B cell (primary cell): Measurements from ENCODE around the gene HIPK2. TPM values are rescaled to one million over a fixed set of nuclear protein-coding genes. Genes with fewer than 3 reads are reported as not detected.

Experiments
- ATAC-seq: fragments of 200-7000 bp; cut with Tn5 transposase; one replicate; pipeline ENCODE4 v1.10.0; 2021; ENCODE audit warnings: low read depth, mild to moderate bottlenecking, moderate number of reproducible peaks, moderate library complexity
- CTCF ChIA-PET: fragments of 350-600 bp; sonication (Branson Sonifier 250); formaldehyde crosslinking; loops from one replicate; lab custom pipeline; 2021; ENCODE audit warnings: antibody characterized with exemption, inconsistent platforms; lab: Charles Lee
- POLR2A ChIA-PET: fragments of 350-600 bp; sonication (Branson Sonifier 250); formaldehyde crosslinking; loops from one replicate; lab custom pipeline; 2021; ENCODE audit warnings: antibody characterized with exemption; lab: Charles Lee
- DNase-seq: peaks from one replicate; pipeline ENCODE4 v3.0.0; 2013
- H2AFZ ChIP-seq: 2 replicates; pipeline ENCODE4 v1.6.1; 2012; ENCODE audit warnings: mild to moderate bottlenecking, low read depth, low read length; ENCODE audit not compliant: insufficient read depth, poor library complexity, severe bottlenecking
- H3K27ac ChIP-seq, 2 donors: 1 replicate in 1 of 2; 2 replicates in 1 of 2; pipeline ENCODE4 v1.5.1; 2012 to 2013; ENCODE audit warnings: low read length in 2 of 2, mild to moderate bottlenecking in 2 of 2, moderate library complexity in 1 of 2
- H3K27me3 ChIP-seq, 4 experiments: fragments of 200-600 bp in 1 of 4; sonication (generic) in 1 of 4; replicated peaks in 1 of 4; 1 replicate in 2 of 4; 2 replicates in 2 of 4; pipeline versions ENCODE4 v1.6.1 to v1.7.0; 2013 to 2016; ENCODE audit warnings: low read length in 3 of 4, mild to moderate bottlenecking in 2 of 4, mixed read lengths in 1 of 4, moderate library complexity in 1 of 4; ENCODE audit not compliant: insufficient read depth in 4 of 4, control insufficient read depth in 3 of 4; ENCODE audit errors: control extremely low read depth in 1 of 4
- H3K36me3 ChIP-seq, 2 experiments: replicated peaks in 1 of 2; 1 replicate in 1 of 2; 2 replicates in 1 of 2; pipeline versions ENCODE4 v1.6.1 to v1.7.1; 2013; ENCODE audit warnings: low read length in 1 of 2; ENCODE audit not compliant: insufficient read depth in 2 of 2, control insufficient read depth in 1 of 2; ENCODE audit errors: control extremely low read depth in 1 of 2, extremely low read depth in 1 of 2
- H3K4me1 ChIP-seq, 2 donors: fragments of 200-600 bp in 1 of 2; sonication (generic) in 1 of 2; 1 replicate in 1 of 2; 2 replicates in 1 of 2; pipeline versions ENCODE4 v1.5.1 to v1.6.1; 2013 to 2017; ENCODE audit warnings: low read length in 2 of 2; ENCODE audit not compliant: control insufficient read depth in 2 of 2, insufficient read depth in 2 of 2
- H3K4me2 ChIP-seq: replicated peaks from 2 replicates; pipeline ENCODE3; 2012; ENCODE audit warnings: mild to moderate bottlenecking, low read depth, low read length; ENCODE audit not compliant: poor library complexity, severe bottlenecking
- H3K4me3 ChIP-seq, 5 experiments: fragments of 200-600 bp in 1 of 5; sonication (generic) in 1 of 5; 1 replicate in 3 of 5; 2 replicates in 2 of 5; pipeline versions ENCODE4 v1.5.1 to v1.7.0; 2011 to 2016; ENCODE audit warnings: low read length in 4 of 5, mild to moderate bottlenecking in 4 of 5, low read depth in 2 of 5, control low read depth in 1 of 5, moderate library complexity in 1 of 5; ENCODE audit not compliant: insufficient read depth in 1 of 5; ENCODE audit errors: control extremely low read depth in 1 of 5, extremely low read depth in 1 of 5
- H3K79me2 ChIP-seq: fragments of 200-600 bp; sonication (generic); one replicate; pipeline ENCODE4 v1.6.0; 2016; ENCODE audit warnings: low read length; ENCODE audit not compliant: control insufficient read depth, insufficient read depth
- H3K9ac ChIP-seq: fragments of 200-600 bp; sonication (generic); 2 replicates; pipeline ENCODE4 v1.6.1; 2017; ENCODE audit warnings: mild to moderate bottlenecking, low read length, moderate library complexity
- H3K9me3 ChIP-seq, 3 donors: one replicate each; pipeline versions ENCODE4 v1.6.1 to v1.7.1; 2013; ENCODE audit warnings: low read length in 2 of 3; ENCODE audit not compliant: control insufficient read depth in 2 of 3, insufficient read depth in 1 of 3; ENCODE audit errors: control extremely low read depth in 1 of 3
- H4K20me1 ChIP-seq: 2 replicates; pipeline ENCODE4 v1.6.0; 2012; ENCODE audit warnings: mild to moderate bottlenecking, low read length; ENCODE audit not compliant: insufficient read depth, control insufficient read depth, poor library complexity, severe bottlenecking
- H3K27ac Mint-ChIP-seq: one replicate; pipeline ENCODE4 v1.8.0; 2021; ENCODE audit warnings: mixed read lengths
- H3K27me3 Mint-ChIP-seq: one replicate; pipeline ENCODE4 v1.8.0; 2021; ENCODE audit warnings: mixed read lengths
- H3K4me1 Mint-ChIP-seq: one replicate; pipeline ENCODE4 v1.8.0; 2021; ENCODE audit warnings: mixed read lengths
- H3K4me3 Mint-ChIP-seq: one replicate; pipeline ENCODE4 v1.8.0; 2021; ENCODE audit warnings: mixed read lengths
- H3K9me3 Mint-ChIP-seq: one replicate; pipeline ENCODE4 v1.8.0; 2022; ENCODE audit warnings: mixed read lengths; ENCODE audit not compliant: insufficient read depth
- CTCF ChIP-seq: fragments of 200-600 bp; IDR thresholded peaks from one replicate; pipeline ENCODE4 v1.8.0; 2022; ENCODE audit warnings: antibody characterized with exemption, mild to moderate bottlenecking
- EZH2 ChIP-seq: IDR thresholded peaks from 2 replicates; pipeline ENCODE4 v1.6.1; 2012; ENCODE audit warnings: borderline replicate concordance, low read depth, mild to moderate bottlenecking, moderate library complexity, low read length; ENCODE audit not compliant: insufficient read depth, poor library complexity, severe bottlenecking
- WGBS: methylation state at CpG from one replicate; pipeline ENCODE4 v1.1.5; 2013; ENCODE audit warnings: missing lambda C conversion rate; ENCODE audit not compliant: insufficient coverage; 5-methylcytosine and 5-hydroxymethylcytosine counted together
- intact Hi-C: fragments of 100-400 bp; cut with micrococcal nuclease; formaldehyde crosslinking; loops from one replicate; pipeline ENCODE4 v1.10.0; 2022
- polyA plus RNA-seq: library from polyadenylated mRNA; depleted of rRNA; stranded (reverse); fragments of >200 nt; gene quantifications from 2 replicates; pipeline ENCODE4 v1.2.3, GENCODE V29; 2012
- total RNA-seq, 2 donors: library from RNA; stranded (reverse); fragments of 120-200 nt in 1 of 2; gene quantifications; 1 replicate in 1 of 2; 2 replicates in 1 of 2; pipeline versions ENCODE4 v1.2.3 to v1.2.4, GENCODE V29; 2013 to 2022

HIPK2 gene
- total and polyA plus RNA-seq, 2 donors (not counting 1 experiment from before 2014, with no cell fraction given): 6.8 to 58.2 TPM

GRCh38 chr7:139752604-139753003, 25.2 kb downstream of the HIPK2 start:
- Histone ChIP-seq H3K4me1 (no peaks in the 10 kb centered on the region), H3K36me3 (no peaks in the 10 kb centered on the region), H3K4me3 (no peak overlapping the region), H3K9me3 (no peaks in the 10 kb centered on the region), H3K27ac (no peak overlapping the region), H2AFZ (no peak overlapping the region), H3K27me3 (no peaks in the 10 kb centered on the region), H3K4me2 (no peak overlapping the region), H3K79me2 (peaks cover 78% of the 10 kb centered on the region), H4K20me1 (peaks cover 12% of the 10 kb centered on the region), H3K9ac (no peak overlapping the region)
- ChIA-PET POLR2A (no interaction called here), CTCF (no interaction called here)
- Mint-ChIP-seq H3K4me1 (peaks cover 13% of the 10 kb centered on the region), H3K27ac (no peak overlapping the region), H3K9me3 (no peaks in the 10 kb centered on the region), H3K27me3 (no peaks in the 10 kb centered on the region), H3K4me3 (no peak overlapping the region)
- DNase-seq (no peak), ATAC-seq (no peak)
- WGBS: 95% methylated on average over 4 of the region's 5 CpGs
- TF ChIP-seq EZH2 (no peak), CTCF (no peak)
- intact Hi-C loops: no loop called here

- DNase-seq: no peak
- Histone ChIP-seq H2AFZ (no peak overlapping the region), H4K20me1 (peaks cover 13% of the 10 kb centered on the region), H3K4me3 (no peak overlapping the region), H3K27ac (no peak overlapping the region), H3K27me3 (no peaks in the 10 kb centered on the region), H3K9ac (no peak overlapping the region), H3K36me3 (no peaks in the 10 kb centered on the region), H3K79me2 (peaks cover 78% of the 10 kb centered on the region), H3K9me3 (no peaks in the 10 kb centered on the region), H3K4me2 (no peak overlapping the region), H3K4me1 (no peaks in the 10 kb centered on the region)
- TF ChIP-seq CTCF (no peak), EZH2 (no peak)
- H3K9me3 Mint-ChIP-seq: no peaks in the 10 kb centered on the region
- H3K4me3 Mint-ChIP-seq: no peak overlapping the region
- CTCF ChIA-PET: no interaction called here
- ATAC-seq: no peak
- POLR2A ChIA-PET: no interaction called here
- H3K4me1 Mint-ChIP-seq: peaks cover 10% of the 10 kb centered on the region
- no peaks in the 10 kb centered on the region for H3K27me3 Mint-ChIP-seq
- H3K27ac Mint-ChIP-seq: no peak overlapping the region
- 87% methylated on average over 5 of the region's 5 CpGs for WGBS
- intact Hi-C loops: no loop called here
These were observed 25.6 kb downstream of the HIPK2 start for GRCh38 chr7:139752148-139752547.
